ENCODE data around the gene CNTNAP2. TPM values are rescaled to one million over a fixed set of nuclear protein-coding genes. Genes with fewer than 3 reads are reported as not detected.

Gene CNTNAP2
- total RNA-seq, 4 donors from 2014 or later = 0.29 to 0.88 (median 0.33) TPM; not detected in 1

DNA sequence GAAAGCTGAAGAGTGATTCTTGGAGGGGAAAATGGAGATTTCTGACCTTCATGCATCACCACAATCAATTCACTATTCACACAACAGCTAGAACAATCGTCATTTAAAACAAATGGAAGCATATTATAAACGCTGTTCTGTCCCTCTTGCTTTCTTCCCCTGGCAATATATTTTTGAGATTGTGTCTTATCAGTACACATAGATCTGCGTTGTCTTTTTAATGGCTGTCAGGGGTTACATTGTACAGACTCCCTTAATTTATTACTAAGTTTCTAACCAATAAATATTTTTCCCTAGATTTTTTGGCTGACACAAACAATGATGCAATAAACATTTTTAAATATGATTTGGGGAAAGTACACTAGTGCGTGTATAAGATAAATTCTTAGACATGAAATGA lies 1358.3 kb downstream of the CNTNAP2 start:
- H3K4me3 ChIP-seq (replicated peaks in 1 of 3) = no peak overlapping the region
- no peak for DNase-seq
- TF ChIP-seq, protein P1, sequence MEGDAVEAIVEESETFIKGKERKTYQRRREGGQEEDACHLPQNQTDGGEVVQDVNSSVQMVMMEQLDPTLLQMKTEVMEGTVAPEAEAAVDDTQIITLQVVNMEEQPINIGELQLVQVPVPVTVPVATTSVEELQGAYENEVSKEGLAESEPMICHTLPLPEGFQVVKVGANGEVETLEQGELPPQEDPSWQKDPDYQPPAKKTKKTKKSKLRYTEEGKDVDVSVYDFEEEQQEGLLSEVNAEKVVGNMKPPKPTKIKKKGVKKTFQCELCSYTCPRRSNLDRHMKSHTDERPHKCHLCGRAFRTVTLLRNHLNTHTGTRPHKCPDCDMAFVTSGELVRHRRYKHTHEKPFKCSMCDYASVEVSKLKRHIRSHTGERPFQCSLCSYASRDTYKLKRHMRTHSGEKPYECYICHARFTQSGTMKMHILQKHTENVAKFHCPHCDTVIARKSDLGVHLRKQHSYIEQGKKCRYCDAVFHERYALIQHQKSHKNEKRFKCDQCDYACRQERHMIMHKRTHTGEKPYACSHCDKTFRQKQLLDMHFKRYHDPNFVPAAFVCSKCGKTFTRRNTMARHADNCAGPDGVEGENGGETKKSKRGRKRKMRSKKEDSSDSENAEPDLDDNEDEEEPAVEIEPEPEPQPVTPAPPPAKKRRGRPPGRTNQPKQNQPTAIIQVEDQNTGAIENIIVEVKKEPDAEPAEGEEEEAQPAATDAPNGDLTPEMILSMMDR (IDR thresholded peaks at IDR 0.05) = no peak
- no peak for TF ChIP-seq POLR2A (IDR thresholded peaks at IDR 0.05)
- no peaks in the 10 kb centered on the region for H3K9me3 ChIP-seq
- intact Hi-C loops (cut with DNase I) = no loop called here
- no peak overlapping the region for H3K27ac ChIP-seq
- 48 to 51% methylated on average over 4 of the region's 4 CpGs for WGBS, 2 donors
- no peaks in the 10 kb centered on the region for H3K4me1 ChIP-seq
- no peaks in the 10 kb centered on the region for H3K27me3 ChIP-seq
- H3K36me3 ChIP-seq = no peaks in the 10 kb centered on the region

DNA sequence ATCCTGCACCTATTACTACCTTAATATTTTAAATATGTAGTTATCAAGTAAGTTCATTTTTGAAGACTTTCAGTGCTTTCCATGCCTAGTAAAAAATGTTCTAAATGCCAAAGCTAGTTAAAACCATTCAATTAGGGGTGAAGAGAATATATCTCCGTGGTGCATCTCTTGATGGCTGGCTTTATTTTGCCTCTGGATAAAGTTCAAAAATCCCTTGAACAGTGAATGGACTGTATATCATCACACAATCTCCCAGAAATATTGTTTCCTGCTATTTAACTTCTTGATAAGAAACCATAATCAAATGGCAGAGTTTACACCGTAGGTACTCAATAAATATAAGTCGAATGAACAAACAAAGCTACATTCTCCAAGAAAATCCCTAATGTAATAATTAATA lies 1360.9 kb downstream of the CNTNAP2 start:
- Histone ChIP-seq H3K36me3 (no peaks in the 10 kb centered on the region), H3K27me3 (no peaks in the 10 kb centered on the region), H3K9me3 (no peaks in the 10 kb centered on the region), H3K27ac (no peak overlapping the region), H3K4me1 (no peaks in the 10 kb centered on the region), H3K4me3 (replicated peaks in 1 of 3) (no peak overlapping the region)
- WGBS, 2 donors = 86 to 88% methylated on average over 3 of the region's 3 CpGs
- DNase-seq = no peak
- intact Hi-C loops (cut with DNase I) = no loop called here
- TF ChIP-seq POLR2A (IDR thresholded peaks at IDR 0.05) = no peak
- TF ChIP-seq, protein P1 (IDR thresholded peaks at IDR 0.05) = no peak

DNA sequence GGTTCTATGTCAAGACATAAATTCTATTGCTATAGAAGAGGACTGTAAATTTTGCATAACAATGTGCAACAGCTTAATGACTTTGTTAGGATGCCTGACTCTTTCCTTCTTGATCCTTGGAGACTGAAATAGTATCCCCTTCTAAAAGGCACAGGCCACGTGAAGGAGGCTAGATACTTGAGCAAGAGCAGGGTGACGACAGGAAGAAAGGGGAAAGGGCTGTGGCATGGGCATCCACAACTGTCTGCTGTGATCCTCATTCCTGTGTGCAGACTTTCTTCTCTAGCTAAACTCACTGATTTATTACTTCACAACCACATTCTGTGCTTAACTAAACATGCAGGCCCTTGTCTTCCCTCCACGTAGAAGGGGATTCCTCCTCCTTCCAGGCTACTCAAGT lies 1362.2 kb downstream of the CNTNAP2 start:
- H3K4me3 ChIP-seq (replicated peaks in 1 of 3) = no peak overlapping the region
- 23 to 24% methylated on average over 3 of the region's 3 CpGs for WGBS, 2 donors

DNA sequence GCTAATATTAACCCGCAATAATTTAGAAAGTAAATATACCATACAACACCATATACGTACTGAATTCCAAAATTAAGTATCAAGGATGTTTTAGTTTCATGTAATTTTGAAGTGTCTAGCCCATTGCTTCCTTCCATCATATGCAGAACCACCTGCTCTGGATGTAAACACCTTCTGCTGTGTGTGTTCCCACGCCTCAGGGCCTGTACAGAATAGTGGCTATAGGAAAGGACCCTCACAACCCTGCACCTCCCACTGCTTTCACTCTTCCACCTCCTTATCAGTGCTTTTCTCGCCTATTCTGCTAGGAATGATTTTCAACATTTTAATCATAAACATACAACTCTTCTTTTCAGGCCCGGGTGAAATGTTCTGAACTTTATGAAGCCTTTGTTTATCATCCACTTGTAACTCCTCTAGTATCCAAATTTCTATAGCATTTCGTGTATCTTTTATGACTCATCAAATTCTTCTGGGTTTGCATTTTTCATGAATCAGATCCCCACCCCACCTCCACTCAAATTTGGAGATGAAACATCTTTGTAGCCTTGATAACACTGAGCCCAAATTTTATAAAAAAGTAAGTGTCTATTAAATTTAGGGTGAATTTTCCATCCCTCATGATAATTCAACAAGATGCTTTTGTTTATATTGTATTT lies 1367.2 kb downstream of the CNTNAP2 start:
- Histone ChIP-seq H3K9me3 (no peaks in the 10 kb centered on the region), H3K36me3 (no peaks in the 10 kb centered on the region), H3K4me1 (no peaks in the 10 kb centered on the region), H3K27ac (no peak overlapping the region), H3K27me3 (no peaks in the 10 kb centered on the region), H3K4me3 (replicated peaks in 1 of 3) (no peak overlapping the region)
- 91 to 92% methylated on average over 6 of the region's 6 CpGs for WGBS, 2 donors
- intact Hi-C loops (cut with DNase I) = no loop called here
- no peak for DNase-seq
- TF ChIP-seq, protein P1 (IDR thresholded peaks at IDR 0.05) = no peak
- no peak for TF ChIP-seq POLR2A (IDR thresholded peaks at IDR 0.05)

More for the DNA sequence above, 1362.2 kb downstream of the CNTNAP2 start:
- Histone ChIP-seq H3K27ac (no peak overlapping the region), H3K27me3 (no peaks in the 10 kb centered on the region), H3K9me3 (no peaks in the 10 kb centered on the region), H3K4me1 (no peaks in the 10 kb centered on the region), H3K36me3 (no peaks in the 10 kb centered on the region)
- TF ChIP-seq, protein P1 (IDR thresholded peaks at IDR 0.05) = no peak
- no peak for TF ChIP-seq POLR2A (IDR thresholded peaks at IDR 0.05)
- intact Hi-C loops (cut with DNase I) = no loop called here
- DNase-seq = no peak

DNA sequence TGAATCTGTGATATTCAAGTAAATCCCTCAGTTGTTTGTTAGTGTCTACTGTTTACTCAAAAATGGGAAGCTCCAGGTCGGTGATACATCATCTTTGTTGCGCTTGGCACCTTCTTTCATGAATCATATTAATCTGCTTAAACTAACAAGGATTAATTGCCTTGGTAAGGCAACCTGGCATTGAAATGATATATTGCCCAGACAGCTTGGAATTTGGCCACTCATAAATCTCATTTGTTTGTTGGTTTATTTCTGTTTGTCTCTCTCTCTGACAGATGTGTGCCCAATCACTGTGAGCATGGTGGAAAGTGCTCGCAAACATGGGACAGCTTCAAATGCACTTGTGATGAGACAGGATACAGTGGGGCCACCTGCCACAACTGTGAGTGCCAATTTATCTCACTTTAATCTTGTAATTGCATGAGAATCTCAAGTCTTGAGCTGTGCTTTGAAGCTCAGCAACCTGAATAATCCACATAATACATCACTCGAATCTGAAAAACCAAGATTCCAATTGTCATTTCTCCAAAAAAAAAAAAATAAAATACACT lies 1369.1 kb downstream of the CNTNAP2 start:
- intact Hi-C loops (cut with DNase I) = no loop called here
- Histone ChIP-seq H3K9me3 (no peaks in the 10 kb centered on the region), H3K4me1 (no peaks in the 10 kb centered on the region), H3K27me3 (no peaks in the 10 kb centered on the region), H3K4me3 (replicated peaks in 1 of 3) (no peak overlapping the region), H3K36me3 (no peaks in the 10 kb centered on the region), H3K27ac (no peak overlapping the region)
- TF ChIP-seq, protein P1 (IDR thresholded peaks at IDR 0.05) = no peak
- TF ChIP-seq POLR2A (IDR thresholded peaks at IDR 0.05) = no peak
- WGBS, 2 donors = 85 to 88% methylated on average over 4 of the region's 4 CpGs
- DNase-seq = no peak
